HepG2 (cell line): ENCODE results near the gene ARHGEF16.

ENCODE experiments used
- EZH2 ChIP-seq: conservative IDR thresholded peaks from 2 replicates; pipeline ENCODE4 v1.6.1; 2012; ENCODE audit warnings: mild to moderate bottlenecking, low read depth, low read length, moderate library complexity
- FOXO4 ChIP-seq: sonication (generic); formaldehyde crosslinking; conservative IDR thresholded peaks from 2 replicates; pipeline ENCODE4 v1.8.1; 2023; ENCODE audit warnings: missing genetic modification reagents
- MED1 ChIP-seq: sonication (generic); formaldehyde crosslinking; IDR thresholded peaks from 2 replicates; pipeline ENCODE4 v1.4.0; 2020; ENCODE audit warnings: missing genetic modification reagents
- SIN3A ChIP-seq: IDR thresholded peaks from 2 replicates; pipeline ENCODE4 v1.6.1; 2011; ENCODE audit warnings: low read depth, mild to moderate bottlenecking, control low read depth, low read length, borderline replicate concordance
- SMAD3 ChIP-seq: sonication (generic); formaldehyde crosslinking; IDR thresholded peaks from 2 replicates; pipeline ENCODE4 v1.4.0; 2020; ENCODE audit warnings: missing genetic modification reagents
- TARDBP ChIP-seq: sonication (generic); formaldehyde crosslinking; IDR thresholded peaks from 2 replicates; pipeline ENCODE4 v1.8.0; 2022; ENCODE audit warnings: mild to moderate bottlenecking, missing genetic modification reagents
- ZBTB7A ChIP-seq: sonication (generic); formaldehyde crosslinking; IDR thresholded peaks from 2 replicates; pipeline ENCODE4 v1.8.0; 2022; ENCODE audit warnings: mild to moderate bottlenecking, missing genetic modification reagents
- ZFP37 ChIP-seq: sonication (generic); formaldehyde crosslinking; IDR thresholded peaks from 2 replicates; pipeline ENCODE4 v1.4.0; 2020; ENCODE audit warnings: missing genetic modification reagents, borderline replicate concordance
- ZNF577 ChIP-seq: sonication (generic); formaldehyde crosslinking; IDR thresholded peaks from 2 replicates; pipeline ENCODE4 v1.4.0; 2020; ENCODE audit warnings: mild to moderate bottlenecking, low read depth, missing genetic modification reagents, borderline replicate concordance
- TF ChIP-seq, protein P1 (sequence below): sonication (generic); formaldehyde crosslinking; IDR thresholded peaks from 2 replicates; pipeline ENCODE4 v1.8.1; 2022; ENCODE audit warnings: low read depth, mild to moderate bottlenecking, missing genetic modification reagents
- TF ChIP-seq, protein P2 (sequence below): sonication (generic); formaldehyde crosslinking; IDR thresholded peaks from 2 replicates; pipeline ENCODE4 v1.5.0; 2020; ENCODE audit warnings: mild to moderate bottlenecking, missing genetic modification reagents, moderate library complexity
- TF ChIP-seq, protein P3 (sequence below): sonication (generic); formaldehyde crosslinking; IDR thresholded peaks from 2 replicates; pipeline ENCODE4 v1.4.0; 2020; ENCODE audit warnings: missing genetic modification reagents

- TF ChIP-seq ZNF577 (CRISPR knock-in tag) (no peak), FOXO4 (CRISPR knock-in tag) (no peak), ZBTB7A (CRISPR knock-in tag) (no peak), SIN3A (no peak), TARDBP (CRISPR knock-in tag) (no peak), EZH2 (no peak), ZFP37 (CRISPR knock-in tag) (no peak), SMAD3 (CRISPR knock-in tag) (no peak), MED1 (no peak)
- TF ChIP-seq, protein P1, sequence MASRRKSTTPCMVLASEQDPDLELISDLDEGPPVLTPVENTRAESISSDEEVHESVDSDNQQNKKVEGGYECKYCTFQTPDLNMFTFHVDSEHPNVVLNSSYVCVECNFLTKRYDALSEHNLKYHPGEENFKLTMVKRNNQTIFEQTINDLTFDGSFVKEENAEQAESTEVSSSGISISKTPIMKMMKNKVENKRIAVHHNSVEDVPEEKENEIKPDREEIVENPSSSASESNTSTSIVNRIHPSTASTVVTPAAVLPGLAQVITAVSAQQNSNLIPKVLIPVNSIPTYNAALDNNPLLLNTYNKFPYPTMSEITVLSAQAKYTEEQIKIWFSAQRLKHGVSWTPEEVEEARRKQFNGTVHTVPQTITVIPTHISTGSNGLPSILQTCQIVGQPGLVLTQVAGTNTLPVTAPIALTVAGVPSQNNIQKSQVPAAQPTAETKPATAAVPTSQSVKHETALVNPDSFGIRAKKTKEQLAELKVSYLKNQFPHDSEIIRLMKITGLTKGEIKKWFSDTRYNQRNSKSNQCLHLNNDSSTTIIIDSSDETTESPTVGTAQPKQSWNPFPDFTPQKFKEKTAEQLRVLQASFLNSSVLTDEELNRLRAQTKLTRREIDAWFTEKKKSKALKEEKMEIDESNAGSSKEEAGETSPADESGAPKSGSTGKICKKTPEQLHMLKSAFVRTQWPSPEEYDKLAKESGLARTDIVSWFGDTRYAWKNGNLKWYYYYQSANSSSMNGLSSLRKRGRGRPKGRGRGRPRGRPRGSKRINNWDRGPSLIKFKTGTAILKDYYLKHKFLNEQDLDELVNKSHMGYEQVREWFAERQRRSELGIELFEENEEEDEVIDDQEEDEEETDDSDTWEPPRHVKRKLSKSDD (CRISPR knock-in tag), result no peak
- TF ChIP-seq, protein P2, sequence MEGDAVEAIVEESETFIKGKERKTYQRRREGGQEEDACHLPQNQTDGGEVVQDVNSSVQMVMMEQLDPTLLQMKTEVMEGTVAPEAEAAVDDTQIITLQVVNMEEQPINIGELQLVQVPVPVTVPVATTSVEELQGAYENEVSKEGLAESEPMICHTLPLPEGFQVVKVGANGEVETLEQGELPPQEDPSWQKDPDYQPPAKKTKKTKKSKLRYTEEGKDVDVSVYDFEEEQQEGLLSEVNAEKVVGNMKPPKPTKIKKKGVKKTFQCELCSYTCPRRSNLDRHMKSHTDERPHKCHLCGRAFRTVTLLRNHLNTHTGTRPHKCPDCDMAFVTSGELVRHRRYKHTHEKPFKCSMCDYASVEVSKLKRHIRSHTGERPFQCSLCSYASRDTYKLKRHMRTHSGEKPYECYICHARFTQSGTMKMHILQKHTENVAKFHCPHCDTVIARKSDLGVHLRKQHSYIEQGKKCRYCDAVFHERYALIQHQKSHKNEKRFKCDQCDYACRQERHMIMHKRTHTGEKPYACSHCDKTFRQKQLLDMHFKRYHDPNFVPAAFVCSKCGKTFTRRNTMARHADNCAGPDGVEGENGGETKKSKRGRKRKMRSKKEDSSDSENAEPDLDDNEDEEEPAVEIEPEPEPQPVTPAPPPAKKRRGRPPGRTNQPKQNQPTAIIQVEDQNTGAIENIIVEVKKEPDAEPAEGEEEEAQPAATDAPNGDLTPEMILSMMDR (CRISPR knock-in tag), result no peak
- TF ChIP-seq, protein P3, sequence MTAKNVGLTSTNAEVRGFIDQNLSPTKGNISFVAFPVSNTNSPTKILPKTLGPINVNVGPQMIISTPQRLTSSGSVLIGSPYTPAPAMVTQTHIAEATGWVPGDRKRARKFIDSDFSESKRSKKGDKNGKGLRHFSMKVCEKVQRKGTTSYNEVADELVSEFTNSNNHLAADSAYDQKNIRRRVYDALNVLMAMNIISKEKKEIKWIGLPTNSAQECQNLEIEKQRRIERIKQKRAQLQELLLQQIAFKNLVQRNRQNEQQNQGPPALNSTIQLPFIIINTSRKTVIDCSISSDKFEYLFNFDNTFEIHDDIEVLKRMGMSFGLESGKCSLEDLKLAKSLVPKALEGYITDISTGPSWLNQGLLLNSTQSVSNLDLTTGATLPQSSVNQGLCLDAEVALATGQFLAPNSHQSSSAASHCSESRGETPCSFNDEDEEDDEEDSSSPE (CRISPR knock-in tag), result no peak
Observed at GRCh38 chr1:3477241-3477995, 23.0 kb downstream of the ARHGEF16 start.
